Esophagus squamous epithelium (tissue), 5 donors: ENCODE data around the gene APOL6. TPM values are rescaled to one million over a fixed set of nuclear protein-coding genes. Genes with fewer than 3 reads are reported as not detected.
"Not testable (repeated sequence)": the region's sequence is repeated elsewhere in the genome, so short reads cannot be mapped to it uniquely, and the experiment has no call there.

Source experiments
- DNase-seq: peaks from one replicate; lab custom pipeline; 2025; lab: John Stamatoyannopoulos, UW
- H3K27ac ChIP-seq, 4 donors: fragments of 200-600 bp; sonication (generic); one replicate each; pipeline ENCODE4 v1.5.1; 2016 to 2019; ENCODE audit warnings: mild to moderate bottlenecking in 1 of 4
- H3K27me3 ChIP-seq, 4 donors: fragments of 200-600 bp; sonication (generic); 1 replicate in 3 of 4; 2 replicates in 1 of 4; pipeline versions ENCODE4 v1.5.1 to v1.6.0; 2017 to 2021; ENCODE audit warnings: antibody characterized with exemption in 1 of 4
- H3K36me3 ChIP-seq, 3 donors: fragments of 200-600 bp; sonication (generic); one replicate each; pipeline ENCODE4 v1.5.1; 2016 to 2019
- H3K4me1 ChIP-seq, 3 donors: fragments of 200-600 bp; sonication (generic); one replicate each; pipeline ENCODE4 v1.5.1; 2017 to 2019
- H3K4me3 ChIP-seq, 4 donors: fragments of 200-600 bp; sonication (generic); 1 replicate in 3 of 4; 2 replicates in 1 of 4; pipeline ENCODE4 v1.5.1; 2016 to 2019; ENCODE audit warnings: mild to moderate bottlenecking in 2 of 4, moderate library complexity in 1 of 4
- H3K9me3 ChIP-seq, 3 donors: fragments of 200-600 bp; sonication (generic); one replicate each; pipeline ENCODE4 v1.5.1; 2016 to 2019
- CTCF ChIP-seq, 6 experiments: fragments of 450-650 bp in 4 of 6; fragments of 200-600 bp in 2 of 6; sonication (generic) in 2 of 6; IDR thresholded peaks; one replicate each; pipeline ENCODE4 v1.5.1; 2016 to 2019; ENCODE audit warnings: antibody characterized with exemption in 6 of 6, mild to moderate bottlenecking in 4 of 6, moderate library complexity in 4 of 6
- POLR2A ChIP-seq, 4 donors: fragments of 450-650 bp; IDR thresholded peaks; one replicate each; pipeline ENCODE4 v1.6.1; 2017; ENCODE audit warnings: antibody characterized with exemption in 4 of 4, mild to moderate bottlenecking in 4 of 4, moderate library complexity in 3 of 4
- WGBS, 2 donors: methylation state at CpG; one replicate each; pipeline ENCODE4 v1.1.5; 2018; 5-methylcytosine and 5-hydroxymethylcytosine counted together
- intact Hi-C: fragments of 100-400 bp; cut with DNase I; formaldehyde crosslinking; loops from one replicate; pipeline ENCODE4 v1.15.0; 2022
- total RNA-seq, 4 donors: library from RNA; depleted of rRNA; stranded (reverse); fragments of >200 nt; gene quantifications; one replicate each; pipeline ENCODE4 v1.1.0, GENCODE V29; 2016
- donor health status: DM: yes; HTN: yes; CAD: no.

APOL6 gene
- total RNA-seq, 4 donors from 2014 or later = 7.8 to 22.3 (median 9.5) TPM

DNA sequence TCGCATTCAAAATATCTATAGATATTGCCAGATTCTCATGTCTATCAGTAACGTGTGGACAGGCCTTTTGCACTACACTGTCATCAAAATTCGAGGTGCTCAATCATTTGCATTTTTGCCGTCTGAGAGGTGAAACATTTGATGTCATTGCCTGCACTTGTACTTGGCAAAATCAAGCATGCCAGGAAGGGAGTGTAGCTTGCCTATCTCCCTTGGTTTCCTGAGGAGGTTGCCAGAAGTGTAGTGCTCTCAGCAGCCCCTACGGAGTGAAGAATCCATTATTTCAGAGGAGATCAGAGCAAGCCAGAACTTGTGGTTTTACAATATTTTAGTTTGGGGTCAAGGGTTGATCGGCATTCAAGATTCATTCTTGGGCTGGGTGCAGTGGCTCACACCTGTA, 39.2 kb downstream of the APOL6 start:
- intact Hi-C loops = no loop called here
- 77 to 80% methylated on average over 6 of the region's 6 CpGs for WGBS, 2 donors
- H3K27ac ChIP-seq = no peak overlapping the region
- DNase-seq = no peak
- no peaks in the 10 kb centered on the region for H3K9me3 ChIP-seq
- H3K4me1 ChIP-seq = no peaks in the 10 kb centered on the region
- peaks cover 0 to 3% (median 0%) of the 10 kb centered on the region in 4 donors for H3K27me3 ChIP-seq
- H3K36me3 ChIP-seq = no peaks in the 10 kb centered on the region
- TF ChIP-seq POLR2A (IDR thresholded peaks at IDR 0.05) = no peak
- no peak for TF ChIP-seq CTCF (IDR thresholded peaks at IDR 0.05)
- no peak overlapping the region for H3K4me3 ChIP-seq

DNA sequence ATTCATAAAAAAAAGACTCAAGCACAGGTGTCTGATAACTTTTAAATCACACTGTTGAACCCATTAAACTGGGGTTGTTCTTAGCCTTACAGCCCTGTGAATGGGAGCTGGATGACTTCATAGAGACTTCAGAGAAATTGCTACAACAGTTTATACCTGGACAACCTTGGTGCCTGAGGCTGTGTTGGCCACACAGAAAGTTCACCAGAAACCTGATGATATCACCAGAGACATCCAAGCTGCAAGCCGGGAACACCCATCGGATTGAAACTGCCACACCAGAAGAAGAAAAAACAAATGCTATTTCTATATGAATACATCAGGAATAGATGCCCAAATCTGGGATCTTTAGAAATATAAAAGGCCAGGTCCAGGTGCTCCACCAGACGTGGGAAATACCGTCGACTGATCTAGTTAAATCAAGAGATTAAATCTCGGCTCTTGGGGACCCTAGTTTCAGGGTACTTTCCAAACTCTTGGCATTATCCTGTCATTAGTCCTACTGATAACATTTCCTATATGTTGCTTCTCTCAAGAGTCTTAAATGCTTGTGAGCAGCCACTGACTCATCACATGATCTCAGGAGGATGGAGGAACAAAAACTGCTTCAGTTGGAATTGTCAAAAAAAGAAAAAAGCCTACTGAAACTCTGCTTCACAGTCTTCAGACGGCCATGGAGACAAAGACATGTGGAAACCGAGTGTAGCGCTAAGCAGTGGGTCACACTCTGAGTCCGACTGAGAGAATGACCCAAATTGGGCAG, 40.8 kb downstream of the APOL6 start:
- H3K4me3 ChIP-seq = no peak overlapping the region
- WGBS, 2 donors = 77 to 88% methylated on average over 10 of the region's 10 CpGs
- no peaks in the 10 kb centered on the region for H3K36me3 ChIP-seq
- H3K27me3 ChIP-seq = peaks cover 0 to 8% (median 0%) of the 10 kb centered on the region in 4 donors
- no peaks in the 10 kb centered on the region for H3K9me3 ChIP-seq
- intact Hi-C loops = no loop called here
- H3K4me1 ChIP-seq = no peaks in the 10 kb centered on the region
- no peak overlapping the region for H3K27ac ChIP-seq
- no peak for DNase-seq
- no peak for TF ChIP-seq POLR2A (IDR thresholded peaks at IDR 0.05)
- TF ChIP-seq CTCF (IDR thresholded peaks at IDR 0.05) = no peak

GRCh38 chr22:35690001-35690400, 41.8 kb downstream of the APOL6 start:
- Histone ChIP-seq H3K4me3 (no peak overlapping the region), H3K36me3 (no peaks in the 10 kb centered on the region), H3K27me3 (peaks cover 0 to 8% (median 0%) of the 10 kb centered on the region in 4 donors), H3K27ac (no peak overlapping the region), H3K9me3 (no peaks in the 10 kb centered on the region), H3K4me1 (no peaks in the 10 kb centered on the region)
- WGBS, 2 donors = 47 to 69% methylated on average over 1 of the region's 1 CpG
- intact Hi-C loops = no loop called here
- TF ChIP-seq POLR2A (IDR thresholded peaks at IDR 0.05) (no peak), CTCF (IDR thresholded peaks at IDR 0.05) (no peak)
- no peak for DNase-seq

DNA sequence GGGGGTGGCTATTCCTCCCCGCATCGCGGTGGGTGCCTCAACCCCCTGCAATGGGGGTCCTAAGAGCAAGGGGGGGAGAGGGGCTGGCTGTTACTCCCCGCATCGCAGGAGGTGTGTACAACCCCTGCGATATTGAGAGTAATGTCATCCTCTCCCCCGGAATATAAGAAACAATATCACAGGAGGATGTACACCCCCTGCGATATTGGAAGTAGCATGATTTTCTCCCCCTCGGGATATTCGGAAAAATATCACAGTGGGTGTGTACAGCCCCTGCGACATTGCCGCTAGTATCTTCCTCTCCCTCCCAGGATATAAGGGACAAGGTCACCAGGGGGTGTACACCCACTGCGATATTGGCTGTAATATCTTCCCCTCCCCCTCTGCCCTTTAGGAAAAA, 47.0 kb downstream of the APOL6 start:
- intact Hi-C loops = no loop called here
- TF ChIP-seq CTCF (IDR thresholded peaks at IDR 0.05) (no peak), POLR2A (IDR thresholded peaks at IDR 0.05) (no peak)
- Histone ChIP-seq H3K27ac (no peak overlapping the region), H3K4me3 (no peak overlapping the region), H3K4me1 (no peaks in the 10 kb centered on the region), H3K27me3 (peaks cover 0 to 12% (median 0%) of the 10 kb centered on the region in 4 donors), H3K9me3 (no peaks in the 10 kb centered on the region), H3K36me3 (no peaks in the 10 kb centered on the region)
- DNase-seq = no peak
- 86 to 91% methylated on average over 10 to 13 of the region's 13 CpGs for WGBS, 2 donors

GRCh38 chr22:35697142-35697541, 48.9 kb downstream of the APOL6 start:
- Histone ChIP-seq H3K4me1 (no peaks in the 10 kb centered on the region), H3K36me3 (no peaks in the 10 kb centered on the region), H3K27ac (no peak overlapping the region), H3K27me3 (peaks cover 0 to 9% (median 0%) of the 10 kb centered on the region in 4 donors), H3K9me3 (no peaks in the 10 kb centered on the region), H3K4me3 (no peak overlapping the region)
- TF ChIP-seq CTCF (IDR thresholded peaks at IDR 0.05) (no peak), POLR2A (IDR thresholded peaks at IDR 0.05) (no peak)
- WGBS, 2 donors = 76 to 87% methylated on average over 13 to 14 of the region's 14 CpGs
- no peak for DNase-seq
- intact Hi-C loops = no loop called here

DNA sequence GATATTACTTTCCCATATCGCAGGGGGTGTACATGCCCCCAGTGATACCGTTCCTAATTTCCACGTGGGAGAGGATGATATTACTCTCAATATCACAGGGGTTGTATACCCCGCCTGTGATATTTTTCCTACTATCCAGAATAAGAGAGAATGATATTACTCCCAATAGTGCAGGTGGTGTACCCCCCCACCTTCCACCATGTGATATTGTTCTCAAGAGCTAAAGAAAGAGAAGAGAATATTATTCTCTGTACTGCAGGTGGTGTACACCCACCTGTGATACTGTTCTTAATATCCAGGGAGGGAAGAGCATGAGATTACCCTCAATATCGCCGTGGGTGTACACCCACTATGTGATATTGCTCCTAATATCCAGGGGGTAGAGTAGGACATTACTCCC, 51.6 kb downstream of the APOL6 start:
- intact Hi-C loops, H3K36me3 ChIP-seq, H3K27me3 ChIP-seq, H3K4me3 ChIP-seq, H3K9me3 ChIP-seq, H3K4me1 ChIP-seq, H3K27ac ChIP-seq, DNase-seq: not testable (repeated sequence)
- WGBS, 2 donors = 71 to 79% methylated on average over 4 to 6 of the region's 6 CpGs
